HepG2 (cell line): ENCODE results near the gene DNAJC21. TPM values are rescaled to one million over a fixed set of nuclear protein-coding genes. Genes with fewer than 3 reads are reported as not detected.
A peak's percentile ranks its signal among the peaks of the same experiment; 100 is the strongest.

Experiments used
- ATAC-seq: fragments of 200-7000 bp; cut with Tn5 transposase; 3 replicates; pipeline ENCODE4 v1.9.1; 2020; ENCODE audit warnings: mild to moderate bottlenecking, moderate library complexity
- BruUV-seq: library from RNA; stranded (reverse); fragments of 400-500 nt; replicated peaks from 2 replicates; lab custom pipeline; 2021; lab: Mats Ljungman, UMichigan
- CTCF ChIA-PET: fragments of 300-600 bp; formaldehyde crosslinking; extraction: SDS; loops from one replicate; lab custom pipeline; 2021; ENCODE audit warnings: low total read pairs, inconsistent platforms, low intra/inter-chr PET ratio; lab: Yijun Ruan, JAX
- POLR2A ChIA-PET: fragments of 350-600 bp; sonication (Branson Sonifier 250); formaldehyde crosslinking; loops from one replicate; lab custom pipeline; 2020; ENCODE audit warnings: antibody characterized with exemption, inconsistent platforms; lab: Yijun Ruan, JAX
- DNase-seq: peaks from one replicate; pipeline ENCODE4 v3.0.0-alpha.2; 2015; ENCODE audit warnings: low spot score
- FAIRE-seq: peaks from 3 replicates; lab custom pipeline; 2011; peaks lifted over from hg19 to GRCh38; lab: Jason Lieb, UNC
- H2AFZ ChIP-seq: one replicate; pipeline ENCODE4 v1.6.1; 2011; ENCODE audit warnings: low read length, inconsistent platforms
- H3K27ac ChIP-seq: fragments of 300-600 bp; 3 replicates; pipeline ENCODE4 v1.8.0; 2011; ENCODE audit warnings: mixed run types, mild to moderate bottlenecking, mixed read lengths, low read length, inconsistent platforms; ENCODE audit not compliant: insufficient read depth; ENCODE audit errors: extremely low read length
- H3K27me3 ChIP-seq, 2 experiments: fragments of 200-600 bp in 1 of 2; 2 replicates in 1 of 2; 3 replicates in 1 of 2; pipeline versions ENCODE4 v1.6.0 to v1.8.0; 2011; ENCODE audit warnings: low read length in 2 of 2, mild to moderate bottlenecking in 2 of 2, moderate library complexity in 2 of 2, inconsistent platforms in 1 of 2; ENCODE audit not compliant: insufficient read depth in 2 of 2, control insufficient read depth in 1 of 2
- H3K36me3 ChIP-seq, 2 experiments: fragments of 200-600 bp in 1 of 2; replicated peaks in 1 of 2; 2 replicates in 1 of 2; 3 replicates in 1 of 2; pipeline versions ENCODE4 v1.5.1 to v1.8.0; 2011; ENCODE audit warnings: low read length in 2 of 2, inconsistent platforms in 1 of 2; ENCODE audit not compliant: insufficient read depth in 2 of 2, control insufficient read depth in 1 of 2
- H3K4me1 ChIP-seq: 2 replicates; pipeline ENCODE4 v1.5.1; 2012; ENCODE audit warnings: low read length, inconsistent platforms; ENCODE audit not compliant: insufficient read depth
- H3K4me2 ChIP-seq: 2 replicates; pipeline ENCODE4 v1.6.0; 2011; ENCODE audit warnings: low read depth, low read length, inconsistent platforms
- H3K4me3 ChIP-seq, 3 experiments: fragments of 200-600 bp in 1 of 3; sonication (generic), shearing (Covaris generic) in 1 of 3; replicated peaks in 1 of 3; 2 replicates each; pipeline ENCODE4 v1.5.1; 2011 to 2016; ENCODE audit warnings: low read length in 3 of 3, inconsistent platforms in 2 of 3, low read depth in 2 of 3, mild to moderate bottlenecking in 2 of 3, control low read depth in 1 of 3, mixed read lengths in 1 of 3; ENCODE audit not compliant: insufficient read depth in 1 of 3
- H3K79me2 ChIP-seq: one replicate; pipeline ENCODE4 v1.6.1; 2011; ENCODE audit warnings: low read length, inconsistent platforms; ENCODE audit not compliant: insufficient read depth
- H3K9ac ChIP-seq: 2 replicates; pipeline ENCODE4 v1.6.0; 2011; ENCODE audit warnings: mild to moderate bottlenecking, low read depth, low read length, inconsistent platforms; ENCODE audit not compliant: insufficient read depth
- H3K9me3 ChIP-seq: 2 replicates; pipeline ENCODE4 v1.5.1; 2012; ENCODE audit warnings: mild to moderate bottlenecking, low read length
- H4K20me1 ChIP-seq: 2 replicates; pipeline ENCODE4 v1.6.0; 2011; ENCODE audit warnings: inconsistent platforms, mild to moderate bottlenecking, low read length, moderate library complexity; ENCODE audit not compliant: insufficient read depth
- AKAP8 ChIP-seq: sonication (generic); formaldehyde crosslinking; IDR thresholded peaks from 2 replicates; pipeline ENCODE4 v1.5.1; 2020; ENCODE audit warnings: mild to moderate bottlenecking, missing genetic modification reagents
- ELF1 ChIP-seq: sonication (generic); formaldehyde crosslinking; IDR thresholded peaks from 2 replicates; pipeline ENCODE4 v1.4.0; 2020; ENCODE audit warnings: missing genetic modification reagents
- FOSL1 ChIP-seq: sonication (generic); formaldehyde crosslinking; IDR thresholded peaks from 2 replicates; pipeline ENCODE4 v1.9.0; 2021; ENCODE audit warnings: missing genetic modification reagents, borderline replicate concordance
- HIVEP1 ChIP-seq: sonication (generic); formaldehyde crosslinking; IDR thresholded peaks from 2 replicates; pipeline ENCODE4 v1.4.0; 2020; ENCODE audit warnings: mild to moderate bottlenecking, missing genetic modification reagents
- SALL1 ChIP-seq: sonication (generic); formaldehyde crosslinking; IDR thresholded peaks from 2 replicates; pipeline ENCODE4 v1.8.0; 2022; ENCODE audit warnings: mild to moderate bottlenecking, missing genetic modification reagents
- ZNF451 ChIP-seq: sonication (generic); formaldehyde crosslinking; IDR thresholded peaks from 2 replicates; pipeline ENCODE4 v1.5.0; 2020; ENCODE audit warnings: mild to moderate bottlenecking, missing genetic modification reagents
- WGBS: methylation state at CpG from one replicate; pipeline ENCODE4 v1.1.6; 2017; ENCODE audit warnings: low lambda C conversion rate; 5-methylcytosine and 5-hydroxymethylcytosine counted together
- in situ Hi-C: cut with HindIII; loops from 2 replicates; pipeline ENCODE4 v1.10.0; 2017; ENCODE audit warnings: low pct_unique_long_range_greater_than_20kb; ENCODE audit not compliant: extremely low pct_ligation_motif_present
- intact Hi-C: fragments of 100-400 bp; cut with micrococcal nuclease; formaldehyde crosslinking; loops from one replicate; pipeline ENCODE4 v1.10.0; 2022; ENCODE audit not compliant: unreplicated experiment
- polyA plus RNA-seq, 8 experiments: library from polyadenylated mRNA; depleted of rRNA in 3 of 8; stranded (reverse) in 7 of 8; unstranded in 1 of 8; fragments of >200 nt; fragmentation: Illumina TruSeq in 4 of 8; extraction: Trizol in 4 of 8; gene quantifications; 2 replicates each; pipeline versions ENCODE4 v1.2.1 to v1.2.3, GENCODE V29; 2011 to 2016; ENCODE audit warnings: low read depth in 4 of 8, missing spikeins in 1 of 8, mixed read lengths in 1 of 8; ENCODE audit not compliant: insufficient read depth in 1 of 8
- total RNA-seq, 5 experiments: library from RNA; depleted of rRNA; stranded (reverse); fragments of >200 nt; fragmentation: Illumina TruSeq; extraction: Trizol; gene quantifications; 2 replicates each; pipeline ENCODE4 v1.2.3, GENCODE V29; 2016; ENCODE audit warnings: low read depth in 1 of 5
- TF ChIP-seq, protein P1 (sequence below): sonication (generic); formaldehyde crosslinking; IDR thresholded peaks from 2 replicates; pipeline ENCODE4 v1.5.1; 2020; ENCODE audit warnings: missing genetic modification reagents, mild to moderate bottlenecking, borderline replicate concordance
- TF ChIP-seq, protein P2 (sequence below): sonication (generic); formaldehyde crosslinking; IDR thresholded peaks from 2 replicates; pipeline ENCODE4 v1.4.0; 2020; ENCODE audit warnings: missing genetic modification reagents
- TF ChIP-seq, protein P3 (sequence below): sonication (generic); formaldehyde crosslinking; IDR thresholded peaks from 2 replicates; pipeline ENCODE4 v1.5.0; 2020; ENCODE audit warnings: missing genetic modification reagents
- TF ChIP-seq, protein P4 (sequence below): sonication (generic); formaldehyde crosslinking; IDR thresholded peaks from 2 replicates; pipeline ENCODE4 v1.5.1; 2020; ENCODE audit warnings: mild to moderate bottlenecking, missing genetic modification reagents, moderate library complexity

DNAJC21 gene
- total and polyA plus RNA-seq, 2 of the 13 experiments (the other 11 are each of a cell fraction or from before 2014, with no cell fraction given): 10.9 to 41.6 TPM

DNA sequence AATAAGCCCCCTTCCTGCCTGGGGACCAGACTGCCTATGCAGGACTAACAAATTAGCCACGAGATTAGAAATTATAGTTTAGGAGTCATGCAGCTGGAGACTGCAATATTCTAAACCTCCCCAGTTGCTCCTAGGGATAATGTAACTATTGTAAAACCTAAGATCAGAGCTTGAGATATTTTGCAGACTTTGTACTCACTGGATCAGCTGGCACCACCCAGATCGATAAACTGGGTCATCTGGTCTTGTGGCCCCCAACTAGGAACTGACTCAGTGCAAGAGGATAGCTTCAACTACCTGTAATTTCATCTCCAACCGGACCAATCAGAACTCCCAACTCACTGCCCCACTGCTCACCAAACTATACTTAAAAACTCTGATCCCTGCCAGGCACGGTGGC lies 38.2 kb downstream of the DNAJC21 start (continued):
- TF ChIP-seq, protein P1, sequence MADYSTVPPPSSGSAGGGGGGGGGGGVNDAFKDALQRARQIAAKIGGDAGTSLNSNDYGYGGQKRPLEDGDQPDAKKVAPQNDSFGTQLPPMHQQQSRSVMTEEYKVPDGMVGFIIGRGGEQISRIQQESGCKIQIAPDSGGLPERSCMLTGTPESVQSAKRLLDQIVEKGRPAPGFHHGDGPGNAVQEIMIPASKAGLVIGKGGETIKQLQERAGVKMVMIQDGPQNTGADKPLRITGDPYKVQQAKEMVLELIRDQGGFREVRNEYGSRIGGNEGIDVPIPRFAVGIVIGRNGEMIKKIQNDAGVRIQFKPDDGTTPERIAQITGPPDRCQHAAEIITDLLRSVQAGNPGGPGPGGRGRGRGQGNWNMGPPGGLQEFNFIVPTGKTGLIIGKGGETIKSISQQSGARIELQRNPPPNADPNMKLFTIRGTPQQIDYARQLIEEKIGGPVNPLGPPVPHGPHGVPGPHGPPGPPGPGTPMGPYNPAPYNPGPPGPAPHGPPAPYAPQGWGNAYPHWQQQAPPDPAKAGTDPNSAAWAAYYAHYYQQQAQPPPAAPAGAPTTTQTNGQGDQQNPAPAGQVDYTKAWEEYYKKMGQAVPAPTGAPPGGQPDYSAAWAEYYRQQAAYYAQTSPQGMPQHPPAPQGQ: no peak
- TF ChIP-seq, protein P2, sequence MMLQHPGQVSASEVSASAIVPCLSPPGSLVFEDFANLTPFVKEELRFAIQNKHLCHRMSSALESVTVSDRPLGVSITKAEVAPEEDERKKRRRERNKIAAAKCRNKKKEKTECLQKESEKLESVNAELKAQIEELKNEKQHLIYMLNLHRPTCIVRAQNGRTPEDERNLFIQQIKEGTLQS (CRISPR knock-in tag): no peak
- TF ChIP-seq ELF1 (CRISPR knock-in tag) (no peak), FOSL1 (CRISPR knock-in tag) (no peak), HIVEP1 (CRISPR knock-in tag) (no peak)
- TF ChIP-seq, protein P3, sequence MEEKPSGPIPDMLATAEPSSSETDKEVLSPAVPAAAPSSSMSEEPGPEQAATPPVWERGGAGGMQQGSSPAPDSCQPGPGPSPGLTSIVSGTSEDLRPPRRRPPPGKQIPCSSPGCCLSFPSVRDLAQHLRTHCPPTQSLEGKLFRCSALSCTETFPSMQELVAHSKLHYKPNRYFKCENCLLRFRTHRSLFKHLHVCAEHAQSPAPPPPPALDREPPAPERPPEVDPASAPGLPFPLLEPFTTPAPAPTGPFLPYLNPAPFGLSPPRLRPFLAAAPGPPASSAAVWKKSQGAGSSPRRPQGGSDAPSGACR (CRISPR knock-in tag): no peak

DNA sequence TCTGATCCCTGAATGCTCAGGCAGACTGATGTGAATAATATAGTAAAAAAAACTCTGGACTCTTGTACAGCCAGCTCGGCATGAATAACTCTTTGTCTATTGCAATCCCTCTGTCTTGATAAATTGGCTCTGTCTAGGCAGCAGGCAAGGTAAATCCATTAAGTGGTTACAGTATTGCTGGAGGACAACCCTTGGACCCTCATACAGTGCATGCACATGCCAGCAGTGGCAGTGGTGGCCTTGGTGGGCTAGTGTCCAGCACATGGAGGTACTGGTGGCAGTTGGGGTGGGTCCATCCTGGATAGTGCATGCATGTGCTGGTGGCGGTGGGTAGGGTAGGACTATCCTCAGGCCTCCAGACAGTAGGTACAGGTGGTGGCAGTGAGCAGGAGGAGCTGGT lies 38.9 kb downstream of the DNAJC21 start:
- 54% methylated on average over 2 of the region's 2 CpGs for WGBS
- TF ChIP-seq ZNF451 (no peak), SALL1 (CRISPR knock-in tag) (0 out of 2 replicates have a peak, but pooled peaks have one; percentile 16), AKAP8 (no peak)
- TF ChIP-seq, protein P4, sequence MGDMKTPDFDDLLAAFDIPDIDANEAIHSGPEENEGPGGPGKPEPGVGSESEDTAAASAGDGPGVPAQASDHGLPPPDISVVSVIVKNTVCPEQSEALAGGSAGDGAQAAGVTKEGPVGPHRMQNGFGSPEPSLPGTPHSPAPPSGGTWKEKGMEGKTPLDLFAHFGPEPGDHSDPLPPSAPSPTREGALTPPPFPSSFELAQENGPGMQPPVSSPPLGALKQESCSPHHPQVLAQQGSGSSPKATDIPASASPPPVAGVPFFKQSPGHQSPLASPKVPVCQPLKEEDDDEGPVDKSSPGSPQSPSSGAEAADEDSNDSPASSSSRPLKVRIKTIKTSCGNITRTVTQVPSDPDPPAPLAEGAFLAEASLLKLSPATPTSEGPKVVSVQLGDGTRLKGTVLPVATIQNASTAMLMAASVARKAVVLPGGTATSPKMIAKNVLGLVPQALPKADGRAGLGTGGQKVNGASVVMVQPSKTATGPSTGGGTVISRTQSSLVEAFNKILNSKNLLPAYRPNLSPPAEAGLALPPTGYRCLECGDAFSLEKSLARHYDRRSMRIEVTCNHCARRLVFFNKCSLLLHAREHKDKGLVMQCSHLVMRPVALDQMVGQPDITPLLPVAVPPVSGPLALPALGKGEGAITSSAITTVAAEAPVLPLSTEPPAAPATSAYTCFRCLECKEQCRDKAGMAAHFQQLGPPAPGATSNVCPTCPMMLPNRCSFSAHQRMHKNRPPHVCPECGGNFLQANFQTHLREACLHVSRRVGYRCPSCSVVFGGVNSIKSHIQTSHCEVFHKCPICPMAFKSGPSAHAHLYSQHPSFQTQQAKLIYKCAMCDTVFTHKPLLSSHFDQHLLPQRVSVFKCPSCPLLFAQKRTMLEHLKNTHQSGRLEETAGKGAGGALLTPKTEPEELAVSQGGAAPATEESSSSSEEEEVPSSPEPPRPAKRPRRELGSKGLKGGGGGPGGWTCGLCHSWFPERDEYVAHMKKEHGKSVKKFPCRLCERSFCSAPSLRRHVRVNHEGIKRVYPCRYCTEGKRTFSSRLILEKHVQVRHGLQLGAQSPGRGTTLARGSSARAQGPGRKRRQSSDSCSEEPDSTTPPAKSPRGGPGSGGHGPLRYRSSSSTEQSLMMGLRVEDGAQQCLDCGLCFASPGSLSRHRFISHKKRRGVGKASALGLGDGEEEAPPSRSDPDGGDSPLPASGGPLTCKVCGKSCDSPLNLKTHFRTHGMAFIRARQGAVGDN (CRISPR knock-in tag): 0 out of 2 replicates have a peak, but pooled peaks have one; percentile 16
- TF ChIP-seq, protein P1: no peak

More for the DNA sequence above, 38.9 kb downstream of the DNAJC21 start:
- in situ Hi-C loops: no loop called here
- Histone ChIP-seq H3K36me3 (no peaks in the 10 kb centered on the region), H3K27me3 (no peaks in the 10 kb centered on the region), H3K9ac (no peak overlapping the region), H4K20me1 (no peaks in the 10 kb centered on the region), H3K9me3 (peaks cover 13% of the 10 kb centered on the region), H3K4me2 (no peak overlapping the region), H3K4me3 (no peak overlapping the region), H2AFZ (no peak overlapping the region), H3K4me1 (peaks cover 28% of the 10 kb centered on the region), H3K27ac (no peak overlapping the region), H3K79me2 (no peaks in the 10 kb centered on the region)
- intact Hi-C loops: no loop called here
- peak; percentile 46 for DNase-seq
- peak; percentile 80 for ATAC-seq
- no TSS peak for BruUV-seq
- CTCF ChIA-PET: no interaction called here
- POLR2A ChIA-PET: interaction anchor here (1.0 kb wide), 1 partner anchor 39 kb away, joined by 4 read pairs; the partner anchor contains the start of gene DNAJC21
- no peak for FAIRE-seq
